IPS DF 6.9 (cell line): ENCODE results near the gene ZCCHC14.
"Not testable (repeated sequence)": the region's sequence is repeated elsewhere in the genome, so short reads cannot be mapped to it uniquely, and the experiment has no call there.

ENCODE experiments used
- DNase-seq: peaks from one replicate; pipeline ENCODE4 v3.0.0-alpha.2; 2013; ENCODE audit warnings: low read depth, low spot score
- H3K27ac ChIP-seq: one replicate; pipeline ENCODE4 v1.5.1; 2013; ENCODE audit warnings: low read length, control low read depth
- H3K27me3 ChIP-seq: 2 replicates; pipeline ENCODE4 v1.6.1; 2013; ENCODE audit warnings: mild to moderate bottlenecking, low read length; ENCODE audit not compliant: control insufficient read depth, insufficient read depth
- H3K36me3 ChIP-seq: 2 replicates; pipeline ENCODE4 v1.6.1; 2013; ENCODE audit warnings: low read length; ENCODE audit not compliant: control insufficient read depth, insufficient read depth
- H3K4me1 ChIP-seq: 2 replicates; pipeline ENCODE4 v1.6.1; 2013; ENCODE audit warnings: low read length; ENCODE audit not compliant: control insufficient read depth, insufficient read depth
- H3K4me3 ChIP-seq: 2 replicates; pipeline ENCODE4 v1.5.1; 2013; ENCODE audit warnings: mild to moderate bottlenecking, low read length
- H3K9me3 ChIP-seq: 2 replicates; pipeline ENCODE4 v1.6.1; 2013; ENCODE audit warnings: low read length, inconsistent platforms; ENCODE audit not compliant: control insufficient read depth, insufficient read depth
- WGBS: extraction: QIAGEN DNeasy Blood & Tissue Kit; methylation state at CpG from one replicate; pipeline ENCODE4 v1.1.7; 2013; ENCODE audit warnings: mixed read lengths, missing lambda C conversion rate; ENCODE audit not compliant: insufficient read length, insufficient coverage; 5-methylcytosine and 5-hydroxymethylcytosine counted together

ZCCHC14 gene

GRCh38 chr16:87507351-87508069, 14.7 kb upstream of the ZCCHC14 start:
- Histone ChIP-seq H3K27me3 (no peaks in the 10 kb centered on the region), H3K36me3 (no peaks in the 10 kb centered on the region), H3K9me3 (no peaks in the 10 kb centered on the region), H3K27ac (no peak overlapping the region), H3K4me1 (peaks cover 2% of the 10 kb centered on the region; the same call in 1 of the 2 replicates), H3K4me3 (no peak overlapping the region)
- no CpG with 5 or more reads among the region's 25 CpGs for WGBS
- DNase-seq: no peak

GRCh38 chr16:87506423-87507350, 13.9 kb upstream of the ZCCHC14 start:
- no CpG with 5 or more reads among the region's 13 CpGs for WGBS
- H3K9me3 ChIP-seq: no peaks in the 10 kb centered on the region
- H3K4me3 ChIP-seq: no peak overlapping the region
- no peaks in the 10 kb centered on the region for H3K27me3 ChIP-seq
- H3K4me1 ChIP-seq: peaks cover 2% of the 10 kb centered on the region; the same call in 1 of the 2 replicates
- H3K36me3 ChIP-seq: no peaks in the 10 kb centered on the region
- DNase-seq: no peak
- H3K27ac ChIP-seq: no peak overlapping the region

- Histone ChIP-seq H3K4me3 (no peak overlapping the region), H3K27ac (no peak overlapping the region), H3K27me3 (no peaks in the 10 kb centered on the region), H3K36me3 (no peaks in the 10 kb centered on the region), H3K9me3 (no peaks in the 10 kb centered on the region), H3K4me1 (peaks cover 2% of the 10 kb centered on the region; the same call in 1 of the 2 replicates)
- DNase-seq: no peak
- no CpG with 5 or more reads among the region's 2 CpGs for WGBS
Measured at GRCh38 chr16:87505834-87506233, 13.0 kb upstream of the ZCCHC14 start.

- not testable (repeated sequence) for H3K4me3 ChIP-seq, H3K4me1 ChIP-seq, H3K9me3 ChIP-seq, H3K27ac ChIP-seq, H3K27me3 ChIP-seq, DNase-seq, H3K36me3 ChIP-seq
- WGBS: no CpG with 5 or more reads among the region's 18 CpGs
Measured at GRCh38 chr16:87503232-87503937, 10.6 kb upstream of the ZCCHC14 start.

- no peaks in the 10 kb centered on the region for H3K36me3 ChIP-seq
- no peaks in the 10 kb centered on the region for H3K27me3 ChIP-seq
- no peak overlapping the region for H3K4me3 ChIP-seq
- no peak for DNase-seq
- no peaks in the 10 kb centered on the region for H3K4me1 ChIP-seq
- no peak overlapping the region for H3K27ac ChIP-seq
- no peaks in the 10 kb centered on the region for H3K9me3 ChIP-seq
- 100% methylated on average over 5 of the region's 5 CpGs for WGBS
Measured at GRCh38 chr16:87502308-87502969, 9.6 kb upstream of the ZCCHC14 start.

GRCh38 chr16:87501117-87501516, 8.3 kb upstream of the ZCCHC14 start:
- no peaks in the 10 kb centered on the region for H3K9me3 ChIP-seq
- no peak for DNase-seq
- H3K27me3 ChIP-seq: no peaks in the 10 kb centered on the region
- WGBS: no CpG with 5 or more reads among the region's 5 CpGs
- no peaks in the 10 kb centered on the region for H3K36me3 ChIP-seq
- H3K4me1 ChIP-seq: no peaks in the 10 kb centered on the region
- no peak overlapping the region for H3K4me3 ChIP-seq
- no peak overlapping the region for H3K27ac ChIP-seq

- no peak overlapping the region for H3K27ac ChIP-seq
- no peaks in the 10 kb centered on the region for H3K4me1 ChIP-seq
- no peaks in the 10 kb centered on the region for H3K9me3 ChIP-seq
- no peak overlapping the region for H3K4me3 ChIP-seq
- WGBS: no CpG with 5 or more reads among the region's 2 CpGs
- no peaks in the 10 kb centered on the region for H3K27me3 ChIP-seq
- no peak for DNase-seq
- H3K36me3 ChIP-seq: no peaks in the 10 kb centered on the region
Measured at GRCh38 chr16:87499189-87499486, 6.3 kb upstream of the ZCCHC14 start.

GRCh38 chr16:87498324-87499188, 5.7 kb upstream of the ZCCHC14 start:
- Histone ChIP-seq H3K9me3 (no peaks in the 10 kb centered on the region), H3K36me3 (no peaks in the 10 kb centered on the region), H3K4me1 (peaks cover under 1% of the 10 kb centered on the region; the same call in 1 of the 2 replicates), H3K27ac (no peak overlapping the region), H3K4me3 (no peak overlapping the region), H3K27me3 (no peaks in the 10 kb centered on the region)
- no CpG with 5 or more reads among the region's 9 CpGs for WGBS
- DNase-seq: no peak

- H3K36me3 ChIP-seq, H3K4me1 ChIP-seq, DNase-seq, H3K27ac ChIP-seq, H3K9me3 ChIP-seq, H3K27me3 ChIP-seq, H3K4me3 ChIP-seq: not testable (repeated sequence)
- no CpG with 5 or more reads among the region's 12 CpGs for WGBS
Measured at GRCh38 chr16:87497767-87498290, 5.0 kb upstream of the ZCCHC14 start.
